GM19240 (cell line): ENCODE measurements around the gene GDI1.

ENCODE experiments used
- DNase-seq: peaks from one replicate; pipeline ENCODE4 v3.0.0; 2011; ENCODE audit warnings: low spot score; ENCODE audit not compliant: insufficient read length

The GDI1 gene

GRCh38 chrX:154408659-154409221 is 28.2 kb upstream of the GDI1 start:
- DNase-seq, result no peak

- peak; percentile 26 for DNase-seq
Observed at GRCh38 chrX:154409222-154409871, 27.6 kb upstream of the GDI1 start, which contains the start of gene DNASE1L1. Gene DNASE1L1, minus strand, starts transcription at chrX:154409254. Its CDS starts 3,686 bp downstream, at chrX:154405568.

GRCh38 chrX:154411981-154412340 is 25.0 kb upstream of the GDI1 start:
- peak; percentile 33 for DNase-seq

- no peak for DNase-seq
Observed at GRCh38 chrX:154412468-154412867, 24.5 kb upstream of the GDI1 start.

GRCh38 chrX:154413142-154413541 is 23.8 kb upstream of the GDI1 start:
- DNase-seq, result no peak

GRCh38 chrX:154417157-154417556 is 19.8 kb upstream of the GDI1 start:
- no peak for DNase-seq

GRCh38 chrX:154419189-154419588 is 17.8 kb upstream of the GDI1 start:
- no peak for DNase-seq

- no peak for DNase-seq
Observed at GRCh38 chrX:154419688-154420401, 17.1 kb upstream of the GDI1 start.

- DNase-seq, result no peak
Observed at GRCh38 chrX:154420402-154420756, 16.6 kb upstream of the GDI1 start.

GRCh38 chrX:154426916-154427770 is 9.8 kb upstream of the GDI1 start:
- DNase-seq, result no peak

- peak; percentile 80 for DNase-seq
Observed at GRCh38 chrX:154428176-154429171, 8.5 kb upstream of the GDI1 start, which contains the start of gene ATP6AP1. Gene ATP6AP1, plus strand, starts transcription at chrX:154428677. Its CDS starts 16 bp downstream, at chrX:154428693.

- no peak for DNase-seq
Observed at GRCh38 chrX:154429711-154430110, 7.2 kb upstream of the GDI1 start.

- no peak for DNase-seq
Observed at GRCh38 chrX:154430479-154430878, 6.5 kb upstream of the GDI1 start.

- no peak for DNase-seq
Observed at GRCh38 chrX:154430916-154431315, 6.0 kb upstream of the GDI1 start.

GRCh38 chrX:154431341-154431740 is 5.6 kb upstream of the GDI1 start:
- no peak for DNase-seq

GRCh38 chrX:154432210-154432609 is 4.7 kb upstream of the GDI1 start:
- DNase-seq, result no peak

- no peak for DNase-seq
Observed at GRCh38 chrX:154433605-154434004, 3.3 kb upstream of the GDI1 start.

GRCh38 chrX:154434394-154435168 is 2.4 kb upstream of the GDI1 start:
- DNase-seq, result no peak

GRCh38 chrX:154435171-154435733 is 1.7 kb upstream of the GDI1 start:
- DNase-seq, result no peak
